ENCODE results near the gene DPF3. TPM values are rescaled to one million over a fixed set of nuclear protein-coding genes. Genes with fewer than 3 reads are reported as not detected.

The DPF3 gene
- polyA plus RNA-seq, 3 donors from 2014 or later, result 1.5 to 1.8 TPM; not detected in 1

GRCh38 chr14:72739446-72740405 is 154.2 kb downstream of the DPF3 start:
- H3K27ac Mint-ChIP-seq, result no peak overlapping the region
- no peaks in the 10 kb centered on the region for H3K36me3 Mint-ChIP-seq
- no peak overlapping the region for H3K4me3 Mint-ChIP-seq
- H3K27me3 Mint-ChIP-seq (ENCODE audit: low read depth in 3 of 3), result peaks cover 0 to 6% (median 0%) of the 10 kb centered on the region in 3 donors
- H3K4me1 Mint-ChIP-seq, result peaks cover 5 to 12% of the 10 kb centered on the region in 2 donors
- DNase-seq, result no peak
- H3K9me3 Mint-ChIP-seq, result no peaks in the 10 kb centered on the region

GRCh38 chr14:72738161-72738611 is 155.7 kb downstream of the DPF3 start:
- no peak for DNase-seq
- H3K36me3 Mint-ChIP-seq, result no peaks in the 10 kb centered on the region
- no peaks in the 10 kb centered on the region for H3K9me3 Mint-ChIP-seq
- H3K27me3 Mint-ChIP-seq (ENCODE audit: low read depth in 3 of 3), result peaks cover 0 to 6% (median 0%) of the 10 kb centered on the region in 3 donors
- no peak overlapping the region for H3K4me3 Mint-ChIP-seq
- H3K27ac Mint-ChIP-seq, result peak overlapping the region in 1 of 6 donors; percentile 12
- H3K4me1 Mint-ChIP-seq, result peaks cover 5 to 12% of the 10 kb centered on the region in 2 donors

- no peaks in the 10 kb centered on the region for H3K36me3 Mint-ChIP-seq
- peaks cover 0 to 11% (median 0%) of the 10 kb centered on the region in 3 donors for H3K27me3 Mint-ChIP-seq (ENCODE audit: low read depth in 3 of 3)
- H3K9me3 Mint-ChIP-seq, result no peaks in the 10 kb centered on the region
- no peak for DNase-seq
- H3K4me1 Mint-ChIP-seq, result peaks cover 5 to 12% of the 10 kb centered on the region in 2 donors
- no peak overlapping the region for H3K27ac Mint-ChIP-seq
- H3K4me3 Mint-ChIP-seq, result no peak overlapping the region
Measured at GRCh38 chr14:72737560-72737943, 156.3 kb downstream of the DPF3 start.

- no peak for DNase-seq
- Mint-ChIP-seq H3K4me3 (no peak overlapping the region), H3K9me3 (no peaks in the 10 kb centered on the region), H3K27ac (no peak overlapping the region), H3K27me3 (ENCODE audit: low read depth in 3 of 3) (peaks cover 0 to 11% (median 0%) of the 10 kb centered on the region in 3 donors), H3K4me1 (peaks cover 5 to 12% of the 10 kb centered on the region in 2 donors), H3K36me3 (no peaks in the 10 kb centered on the region)
Measured at GRCh38 chr14:72736786-72737559, 156.9 kb downstream of the DPF3 start.

GRCh38 chr14:72736308-72736707 is 157.6 kb downstream of the DPF3 start:
- no peaks in the 10 kb centered on the region for H3K36me3 Mint-ChIP-seq

GRCh38 chr14:72732022-72732780 is 161.7 kb downstream of the DPF3 start:
- no peak overlapping the region for H3K27ac Mint-ChIP-seq
- H3K36me3 Mint-ChIP-seq, result peaks cover 0 to 16% (median 4%) of the 10 kb centered on the region in 3 donors
- H3K9me3 Mint-ChIP-seq, result no peaks in the 10 kb centered on the region
- H3K4me3 Mint-ChIP-seq, result no peak overlapping the region
- H3K27me3 Mint-ChIP-seq (ENCODE audit: low read depth in 3 of 3), result peaks cover 2 to 10% (median 4%) of the 10 kb centered on the region in 3 donors
- no peak for DNase-seq
- H3K4me1 Mint-ChIP-seq, result no peaks in the 10 kb centered on the region

More at GRCh38 chr14:72736308-72736707, 157.6 kb downstream of the DPF3 start:
- DNase-seq, result no peak
- Mint-ChIP-seq H3K27ac (no peak overlapping the region), H3K9me3 (no peaks in the 10 kb centered on the region), H3K4me3 (no peak overlapping the region), H3K4me1 (peaks cover 5 to 12% of the 10 kb centered on the region in 2 donors), H3K27me3 (ENCODE audit: low read depth in 3 of 3) (peaks cover 0 to 13% (median 0%) of the 10 kb centered on the region in 3 donors)

GRCh38 chr14:72731252-72732020 is 162.5 kb downstream of the DPF3 start:
- Mint-ChIP-seq H3K9me3 (no peaks in the 10 kb centered on the region), H3K4me3 (no peak overlapping the region), H3K27ac (peak overlapping the region in 1 of 6 donors; percentile 69)

GRCh38 chr14:72730468-72730867 is 163.4 kb downstream of the DPF3 start:
- H3K27ac Mint-ChIP-seq, result no peak overlapping the region
- no peaks in the 10 kb centered on the region for H3K9me3 Mint-ChIP-seq
- no peak for DNase-seq
- H3K4me1 Mint-ChIP-seq, result peaks cover 4 to 7% of the 10 kb centered on the region in 2 donors
- H3K4me3 Mint-ChIP-seq, result no peak overlapping the region
- H3K27me3 Mint-ChIP-seq (ENCODE audit: low read depth in 3 of 3), result peaks cover 2 to 9% (median 4%) of the 10 kb centered on the region in 3 donors
- H3K36me3 Mint-ChIP-seq, result peaks cover 0 to 16% (median 4%) of the 10 kb centered on the region in 3 donors

More at GRCh38 chr14:72731252-72732020, 162.5 kb downstream of the DPF3 start:
- DNase-seq, result no peak
- no peaks in the 10 kb centered on the region for H3K4me1 Mint-ChIP-seq
- H3K27me3 Mint-ChIP-seq (ENCODE audit: low read depth in 3 of 3), result peaks cover 2 to 9% (median 4%) of the 10 kb centered on the region in 3 donors
- peaks cover 0 to 16% (median 4%) of the 10 kb centered on the region in 3 donors for H3K36me3 Mint-ChIP-seq

- H3K4me3 Mint-ChIP-seq, result no peak overlapping the region
- peaks cover 0 to 16% (median 4%) of the 10 kb centered on the region in 3 donors for H3K36me3 Mint-ChIP-seq
- H3K27me3 Mint-ChIP-seq (ENCODE audit: low read depth in 3 of 3), result peaks cover 0 to 6% (median 4%) of the 10 kb centered on the region in 3 donors
- no peak for DNase-seq
- no peak overlapping the region for H3K27ac Mint-ChIP-seq
- H3K9me3 Mint-ChIP-seq, result no peaks in the 10 kb centered on the region
- peaks cover 23 to 41% of the 10 kb centered on the region in 2 donors for H3K4me1 Mint-ChIP-seq
Measured at GRCh38 chr14:72726444-72726843, 167.5 kb downstream of the DPF3 start.

GRCh38 chr14:72723858-72724530 is 169.9 kb downstream of the DPF3 start:
- peaks cover 0 to 11% (median 0%) of the 10 kb centered on the region in 3 donors for H3K36me3 Mint-ChIP-seq
- peaks cover 0 to 6% (median 4%) of the 10 kb centered on the region in 3 donors for H3K27me3 Mint-ChIP-seq (ENCODE audit: low read depth in 3 of 3)
- peak overlapping the region in 3 of 6 donors; percentile 6 to 73 (median 33) for H3K27ac Mint-ChIP-seq
- H3K9me3 Mint-ChIP-seq, result no peaks in the 10 kb centered on the region
- H3K4me3 Mint-ChIP-seq, result no peak overlapping the region
- DNase-seq, result no peak
- peaks cover 31 to 65% of the 10 kb centered on the region in 2 donors for H3K4me1 Mint-ChIP-seq

- Mint-ChIP-seq H3K27ac (peak overlapping the region in 4 of 6 donors; percentile 73 to 89 (median 84)), H3K4me1 (peaks cover 41 to 77% of the 10 kb centered on the region in 2 donors), H3K4me3 (no peak overlapping the region), H3K9me3 (no peaks in the 10 kb centered on the region), H3K36me3 (no peaks in the 10 kb centered on the region), H3K27me3 (ENCODE audit: low read depth in 3 of 3) (peaks cover 2 to 4% (median 3%) of the 10 kb centered on the region in 3 donors)
- DNase-seq, result no peak
Measured at GRCh38 chr14:72722201-72722785, 171.6 kb downstream of the DPF3 start.

- Mint-ChIP-seq H3K27ac (peak overlapping the region in 5 of 6 donors; percentile 69 to 89 (median 80)), H3K27me3 (ENCODE audit: low read depth in 3 of 3) (peaks cover 2 to 4% (median 3%) of the 10 kb centered on the region in 3 donors), H3K9me3 (no peaks in the 10 kb centered on the region), H3K36me3 (no peaks in the 10 kb centered on the region), H3K4me1 (peaks cover 53 to 88% of the 10 kb centered on the region in 2 donors), H3K4me3 (peak overlapping the region in 3 of 5 donors; percentile 1 to 30 (median 3))
- DNase-seq, result peak; percentile 71 to 76 (median 74)
Measured at GRCh38 chr14:72721083-72721482, 172.8 kb downstream of the DPF3 start.

Measured in immature natural killer cell (primary cell).